ENCODE results near the gene HOXD9.

HOXD9 gene

DNA sequence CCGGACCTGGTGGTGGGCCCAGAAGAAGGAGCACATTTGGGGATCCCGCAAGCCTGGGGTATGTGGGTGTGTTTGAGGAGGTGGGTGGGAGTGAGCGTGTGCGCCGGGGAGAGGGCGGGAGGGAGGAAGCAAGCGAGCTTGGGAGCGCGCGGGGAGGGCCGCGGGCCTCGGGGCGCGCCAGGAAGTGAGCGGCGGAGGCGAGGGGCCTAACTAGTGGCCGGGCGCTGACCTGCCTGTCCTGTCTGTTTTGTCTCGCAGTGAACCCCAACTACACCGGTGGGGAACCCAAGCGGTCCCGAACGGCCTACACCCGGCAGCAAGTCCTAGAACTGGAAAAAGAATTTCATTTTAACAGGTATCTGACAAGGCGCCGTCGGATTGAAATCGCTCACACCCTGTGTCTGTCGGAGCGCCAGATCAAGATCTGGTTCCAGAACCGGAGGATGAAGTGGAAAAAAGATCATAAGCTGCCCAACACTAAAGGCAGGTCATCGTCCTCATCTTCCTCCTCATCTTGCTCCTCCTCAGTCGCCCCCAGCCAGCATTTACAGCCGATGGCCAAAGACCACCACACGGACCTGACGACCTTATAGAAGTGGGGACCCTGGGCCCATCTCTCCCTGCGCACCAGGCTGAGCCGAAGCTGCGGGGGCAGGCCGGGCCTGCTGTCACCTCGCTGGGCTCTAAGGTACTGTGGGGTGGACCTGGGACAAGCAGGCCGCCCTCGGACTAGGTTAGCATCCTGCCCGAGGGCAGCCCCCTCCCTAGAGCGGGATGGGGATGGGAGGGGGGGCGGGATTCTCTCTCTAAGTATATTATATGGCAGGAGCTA, 30.0 kb downstream of the HOXD9 start:
- no peak for DNase-seq (ENCODE audit: low read depth)

DNA sequence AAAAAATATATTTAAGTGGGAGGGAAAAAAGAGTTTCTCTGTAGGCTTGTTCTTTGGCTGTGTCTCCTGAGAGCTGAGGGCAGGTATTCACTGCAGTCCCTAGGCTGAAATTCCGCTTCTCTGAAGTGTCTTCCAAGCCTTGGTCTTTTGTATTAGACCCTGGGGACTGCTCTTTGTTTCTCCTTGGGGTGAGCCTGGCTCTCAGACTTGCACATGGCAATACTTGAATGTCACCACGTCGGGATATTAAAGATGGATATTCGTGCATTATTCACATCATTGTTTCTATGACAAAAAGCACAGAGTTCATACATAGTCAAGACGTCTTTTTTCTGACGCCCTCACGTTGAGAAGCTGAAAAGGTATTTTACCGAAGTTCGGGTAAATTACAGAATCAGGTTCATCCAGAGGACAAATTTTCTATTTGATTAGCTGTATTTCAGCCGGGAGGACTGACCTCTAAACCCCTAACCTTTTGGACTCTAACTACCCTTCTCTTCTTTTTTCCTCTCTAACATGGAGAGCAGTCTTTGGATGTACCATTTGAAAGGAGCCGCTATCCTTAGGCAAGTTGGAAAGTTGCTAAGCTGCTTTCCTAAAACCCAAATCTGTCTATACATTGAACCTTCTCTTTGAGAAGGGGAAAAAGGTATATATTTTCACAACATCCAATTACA, 32.2 kb downstream of the HOXD9 start:
- no peak for DNase-seq (ENCODE audit: low read depth)

DNA sequence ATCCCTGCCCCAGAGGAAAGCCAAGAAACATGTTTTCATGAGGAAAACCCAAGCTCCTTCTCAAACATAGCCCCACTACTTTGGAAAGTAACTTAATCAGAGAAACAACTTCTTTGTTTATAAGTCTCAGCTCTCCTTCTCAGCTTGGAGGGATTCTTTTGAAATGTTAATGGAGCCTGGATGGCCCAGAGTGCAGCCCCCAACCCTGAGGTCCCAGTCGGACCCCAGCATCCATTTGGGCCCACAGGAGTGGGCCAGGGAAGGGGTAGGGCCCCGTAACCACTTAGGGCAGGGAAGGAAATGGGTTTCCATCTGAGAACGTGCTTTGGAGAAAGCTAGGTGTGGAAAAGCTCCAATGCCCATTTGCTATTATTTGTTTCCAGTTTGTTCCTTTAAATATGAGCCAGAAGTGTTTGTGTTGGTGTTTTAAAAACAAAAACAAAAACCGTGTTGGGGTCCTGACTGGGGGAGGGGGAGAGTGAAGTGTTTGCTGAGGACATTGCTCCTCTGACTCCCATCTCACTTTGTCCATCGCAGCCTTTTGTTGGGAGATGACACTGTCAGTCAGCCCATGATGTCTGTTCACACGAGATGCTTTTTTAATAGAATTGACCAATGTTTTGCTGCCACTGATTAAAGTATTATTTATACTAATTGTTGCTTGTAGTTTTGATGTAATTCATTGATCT, 33.0 kb downstream of the HOXD9 start:
- DNase-seq (ENCODE audit: low read depth), result no peak

DNA sequence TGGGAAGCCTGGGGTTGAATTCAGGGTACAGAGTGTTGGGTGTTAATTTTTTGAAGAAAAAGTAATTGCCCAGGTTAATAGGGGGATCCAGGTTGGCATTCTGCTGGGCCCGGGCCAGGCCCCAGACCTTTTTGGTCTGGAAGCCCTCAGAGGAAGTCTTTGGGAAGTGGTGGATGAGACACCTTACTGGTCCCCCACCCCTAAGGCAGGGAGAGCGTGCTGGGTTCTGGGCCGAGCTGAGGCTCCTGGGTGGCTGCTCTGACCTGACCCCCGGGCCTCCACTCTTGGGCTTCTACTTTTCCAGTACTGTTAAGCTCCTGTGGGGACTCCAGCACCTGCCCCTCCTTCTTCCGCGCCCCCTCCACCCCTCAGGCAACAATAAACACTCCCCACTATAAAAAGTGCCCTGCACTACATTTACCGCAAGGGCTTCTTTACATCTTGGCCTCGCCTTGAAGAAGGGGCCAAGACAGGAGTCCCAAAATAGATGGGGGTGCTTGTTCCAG, 33.8 kb downstream of the HOXD9 start:
- DNase-seq (ENCODE audit: low read depth), result no peak

DNA sequence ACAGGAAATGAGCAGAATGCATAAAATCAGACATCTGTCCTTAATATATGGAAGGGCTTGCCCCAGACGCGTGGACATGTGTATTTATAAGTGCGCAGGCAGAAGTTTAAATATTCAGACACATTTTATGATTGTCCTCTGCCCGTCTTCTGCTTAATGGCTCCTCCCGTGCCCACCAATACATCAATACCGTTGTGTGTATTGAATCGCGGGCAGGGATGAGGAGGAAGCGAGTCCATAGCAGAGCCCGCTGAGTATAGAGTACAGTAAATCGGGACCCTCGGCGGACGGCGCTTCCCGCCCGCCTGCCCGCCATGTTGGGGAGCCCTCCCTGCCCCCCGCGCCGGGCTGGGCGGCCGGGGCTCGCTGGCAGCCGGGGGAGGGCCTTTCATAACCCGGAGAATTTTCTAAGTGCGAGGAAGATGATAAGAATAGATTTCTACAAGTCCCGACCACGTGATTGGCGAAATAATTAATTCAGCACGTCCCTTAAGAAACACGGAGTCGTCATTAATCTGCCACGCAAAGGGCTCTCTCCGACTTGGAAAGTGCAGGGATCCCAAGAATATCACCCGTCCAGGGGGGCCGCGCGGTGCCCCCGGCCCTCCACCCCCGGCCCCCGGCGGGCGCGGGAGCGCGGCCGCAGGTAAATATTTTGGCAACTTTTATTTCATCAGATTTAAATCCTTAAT, 34.4 kb downstream of the HOXD9 start, which contains the start of gene HOXD3:
Gene HOXD3, plus strand, starts transcription at position 501 of the 692 bp plus-strand sequence. CDS start 11,808 bp downstream, outside the sequence.
- DNase-seq (ENCODE audit: low read depth), result no peak

DNA sequence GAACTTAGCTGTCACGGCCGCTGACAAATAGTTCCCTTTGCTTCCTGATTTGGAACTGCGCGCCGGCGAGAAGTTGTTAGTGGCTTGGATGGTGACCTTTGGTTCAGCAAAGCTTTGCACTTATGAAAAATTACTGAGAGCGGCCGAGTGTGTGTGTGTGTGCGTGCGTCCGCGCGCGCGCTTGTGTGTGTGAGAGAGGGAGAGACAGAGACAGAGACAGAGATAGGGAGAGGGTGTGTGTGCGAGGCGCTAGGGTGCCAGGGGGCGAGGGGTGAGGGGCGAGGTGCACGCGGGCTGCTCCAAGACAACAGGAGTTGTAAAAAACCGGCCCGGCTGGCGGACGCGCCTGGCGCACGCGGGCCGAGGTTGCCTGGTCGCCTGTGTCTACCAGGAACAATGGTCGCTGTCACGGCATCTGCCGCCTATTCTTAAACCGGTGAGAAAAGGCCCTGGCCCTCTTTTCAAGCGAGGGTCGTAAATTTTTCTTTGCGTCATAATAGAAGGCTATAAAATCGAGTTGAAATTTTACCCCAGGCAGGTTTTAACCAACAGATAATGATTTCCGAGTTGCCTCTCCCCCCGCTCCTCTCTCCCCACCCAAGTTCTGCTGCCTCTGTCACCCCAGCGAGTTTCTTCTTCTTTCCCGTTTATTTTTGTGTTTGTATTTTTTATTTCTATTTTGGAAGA, 35.1 kb downstream of the HOXD9 start:
- no peak for DNase-seq (ENCODE audit: low read depth)

DNA sequence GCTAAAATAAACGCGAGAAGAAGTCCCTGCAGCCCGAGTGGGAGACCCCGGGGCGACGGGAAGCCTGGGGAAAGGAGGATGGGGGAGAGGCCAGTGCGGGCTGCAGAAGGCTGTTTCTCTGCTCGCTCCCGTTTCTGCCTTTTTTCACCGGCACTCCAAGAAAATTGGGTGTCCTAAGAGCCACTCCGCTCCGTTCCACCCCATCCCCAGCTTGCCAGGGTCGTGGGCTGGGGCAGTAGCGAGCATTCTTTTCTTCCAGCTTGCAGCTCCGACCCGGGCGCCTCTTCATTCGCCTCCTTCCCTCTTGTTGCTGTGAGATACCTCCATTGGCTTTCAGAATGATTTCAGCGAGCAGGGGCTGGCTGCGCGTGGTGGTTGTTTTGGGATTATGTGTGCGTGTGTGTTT, 35.7 kb downstream of the HOXD9 start:
- no peak for DNase-seq (ENCODE audit: low read depth)

DNA sequence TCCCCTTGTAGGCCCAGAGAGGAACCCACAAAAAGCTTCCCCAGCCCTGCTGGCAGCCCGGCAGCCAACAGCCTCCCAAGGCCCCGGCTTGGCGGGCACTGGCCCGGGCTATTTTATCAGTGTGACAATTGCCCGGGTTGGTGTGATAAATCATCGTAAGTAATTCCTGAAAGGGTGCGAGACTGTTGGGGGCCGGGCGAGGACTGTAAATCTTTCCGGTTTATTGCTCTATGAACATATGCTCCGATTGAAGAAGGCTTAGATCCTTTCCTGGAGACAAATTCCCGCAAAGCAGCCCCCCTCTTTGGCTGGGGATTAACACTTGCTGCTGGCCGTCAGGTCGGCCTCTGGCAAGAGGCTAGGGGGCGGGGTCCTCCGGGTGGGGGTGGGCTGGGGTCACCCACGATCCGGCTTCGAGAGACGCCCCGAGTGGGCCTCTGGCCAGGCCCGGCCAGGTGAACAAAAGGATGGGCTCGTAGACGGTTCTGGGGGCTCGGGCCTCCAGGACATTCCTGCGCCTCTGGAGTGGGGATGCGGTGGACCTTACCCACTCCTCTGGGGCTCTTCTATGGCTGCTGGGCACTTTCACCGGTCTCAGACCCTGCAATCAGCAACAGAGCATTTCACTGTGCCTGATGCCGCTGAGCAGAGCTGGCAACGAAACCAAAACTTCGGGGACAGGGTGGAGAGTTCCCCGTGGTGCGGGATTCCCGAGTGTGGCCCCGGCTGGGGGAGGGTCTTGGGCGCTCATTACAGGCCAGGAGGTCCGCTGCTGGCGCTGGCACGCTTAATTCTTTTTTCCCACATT, 36.5 kb downstream of the HOXD9 start:
- DNase-seq (ENCODE audit: low read depth), result no peak

DNA sequence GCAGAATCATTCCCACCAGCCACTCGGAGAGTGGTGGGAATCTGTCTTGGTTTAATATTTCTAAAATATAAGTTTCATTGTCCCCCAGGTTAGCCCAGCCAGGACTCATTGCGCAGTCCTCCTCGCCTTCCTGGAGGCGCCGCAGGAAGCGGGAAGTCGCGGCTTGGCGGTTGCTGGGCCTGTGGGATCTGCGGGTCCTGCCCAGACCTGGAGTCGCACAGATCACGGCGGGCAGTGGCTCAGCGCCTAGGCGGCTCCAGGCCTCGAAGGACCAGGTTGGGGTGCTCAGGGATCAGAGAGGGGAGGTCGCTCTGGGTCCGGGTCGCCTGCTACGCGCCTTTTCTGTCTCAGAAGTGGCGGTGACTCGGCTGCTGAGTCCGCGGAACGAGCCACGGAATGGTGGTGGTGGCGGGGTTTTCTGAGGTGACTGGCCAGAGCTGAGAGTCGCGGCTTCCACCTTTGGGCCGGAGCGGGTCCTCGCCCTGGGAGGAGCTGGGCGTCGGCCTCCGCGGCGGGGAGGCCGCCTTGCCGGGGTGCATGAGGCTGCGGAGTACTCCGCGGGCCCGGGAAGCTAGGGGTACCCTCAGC, 37.2 kb downstream of the HOXD9 start:
- DNase-seq (ENCODE audit: low read depth), result no peak

DNA sequence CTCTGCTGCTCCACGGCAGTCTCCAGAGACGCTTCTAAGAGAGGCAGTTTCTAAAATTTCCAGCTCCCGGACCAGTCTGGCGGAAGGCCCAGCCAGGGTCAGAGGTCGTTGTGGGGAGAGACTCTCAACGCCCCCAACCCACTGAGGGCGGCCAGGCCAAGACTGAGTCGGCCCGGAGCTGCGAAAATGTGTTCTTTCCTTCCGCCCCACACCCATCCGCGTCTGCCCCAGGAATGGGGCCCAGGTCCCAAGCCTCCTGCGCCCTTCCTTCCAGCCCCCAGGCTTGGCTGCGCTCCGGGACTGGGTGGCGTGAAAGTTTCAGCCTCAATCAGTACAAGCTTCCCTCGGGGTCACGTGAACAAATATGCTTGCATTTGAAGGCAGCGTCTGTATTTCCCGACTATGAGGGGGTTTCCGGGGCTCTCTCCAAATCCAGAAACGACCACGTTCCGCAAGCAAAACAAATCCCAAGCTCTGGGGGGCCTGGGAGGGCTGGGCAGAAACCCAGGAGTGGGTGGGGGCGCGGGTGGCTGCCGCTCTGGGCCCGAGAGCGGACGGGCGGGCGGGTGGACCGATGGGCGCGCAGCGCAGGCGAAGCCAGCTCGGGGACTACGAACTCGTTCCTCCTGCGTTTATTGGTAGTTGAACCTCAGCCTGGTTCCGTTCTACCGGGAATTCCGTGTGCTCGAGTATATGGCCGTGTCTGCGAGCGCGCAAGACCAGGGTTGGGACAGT, 37.9 kb downstream of the HOXD9 start:
- DNase-seq (ENCODE audit: low read depth), result no peak

DNA sequence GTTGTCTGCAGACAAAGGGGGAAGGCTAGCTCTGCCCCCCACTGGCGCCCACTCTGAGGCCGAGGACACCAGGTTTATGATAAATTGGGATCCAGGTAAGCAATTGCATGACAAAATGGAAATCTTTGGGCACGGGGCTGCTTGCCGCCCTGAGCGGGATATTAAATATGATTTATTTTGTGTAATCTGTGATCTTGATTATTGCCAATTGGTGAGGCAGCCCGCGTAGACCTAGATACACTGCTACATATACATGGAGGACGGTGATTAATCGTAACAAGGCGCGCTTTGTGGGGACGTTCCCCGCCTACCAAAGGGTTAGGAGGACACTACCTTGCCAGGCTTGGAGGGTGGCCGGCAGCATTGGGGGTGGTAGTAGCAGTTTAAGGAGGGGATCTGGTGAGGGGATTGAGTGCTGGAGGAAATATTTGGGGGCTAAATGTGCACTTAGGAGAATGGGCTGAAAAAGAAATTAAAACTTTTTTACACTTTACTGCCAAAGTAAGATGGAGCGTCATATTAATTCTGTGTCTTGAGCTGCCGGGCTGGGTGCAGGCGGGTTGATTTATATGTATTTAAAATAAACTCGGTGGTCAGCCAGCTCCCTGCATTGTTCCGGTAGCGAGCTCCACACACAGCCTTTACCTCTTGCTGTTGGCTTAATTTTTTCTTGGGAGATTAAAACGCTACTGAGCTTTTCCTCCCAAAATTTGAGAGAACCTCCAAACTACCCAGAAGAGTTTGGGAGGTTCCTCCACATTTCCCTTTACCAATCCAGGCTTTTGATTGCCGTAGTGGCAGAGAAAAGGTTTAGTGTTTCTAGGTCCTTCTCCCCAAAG, 38.7 kb downstream of the HOXD9 start:
- no peak for DNase-seq (ENCODE audit: low read depth)

DNA sequence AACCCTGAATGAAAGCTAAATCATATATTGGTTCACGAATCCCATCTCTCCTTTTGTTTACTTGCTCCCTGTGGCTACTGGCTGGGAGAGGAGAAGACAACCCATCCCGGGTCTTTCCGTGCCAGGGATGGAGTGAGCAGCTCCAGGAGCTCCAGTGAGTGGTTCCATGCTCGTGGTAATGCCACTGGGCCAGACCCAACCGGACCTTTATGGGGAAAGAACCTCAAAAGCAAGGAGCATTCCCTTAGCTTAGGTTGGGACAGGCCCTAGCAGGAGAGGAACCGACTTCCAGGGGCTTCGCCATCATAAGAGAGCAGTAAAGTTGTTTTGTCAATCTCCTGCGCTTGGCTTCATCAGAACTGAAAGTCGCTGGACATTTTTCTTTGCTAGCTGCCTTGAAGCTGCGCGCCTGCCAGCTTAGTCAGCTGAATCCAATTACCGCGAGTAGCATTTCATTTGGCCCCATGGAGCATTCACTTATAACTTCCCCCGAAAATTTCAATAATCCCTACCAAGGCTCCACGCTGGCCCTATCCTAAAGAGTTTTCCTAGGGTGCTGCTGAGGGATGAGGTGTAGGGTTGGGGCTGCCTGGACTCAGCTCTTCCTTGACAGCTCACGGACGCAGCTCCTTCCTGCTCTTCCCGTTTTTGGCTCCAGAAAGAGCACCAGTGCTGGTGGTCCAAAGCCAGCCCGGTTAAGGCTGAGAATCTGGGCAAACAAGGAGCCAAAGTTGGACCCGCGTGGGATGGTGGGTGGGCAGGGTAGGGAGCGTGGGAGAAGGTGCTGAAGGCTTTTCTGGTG, 39.5 kb downstream of the HOXD9 start:
- DNase-seq (ENCODE audit: low read depth), result no peak

DNA sequence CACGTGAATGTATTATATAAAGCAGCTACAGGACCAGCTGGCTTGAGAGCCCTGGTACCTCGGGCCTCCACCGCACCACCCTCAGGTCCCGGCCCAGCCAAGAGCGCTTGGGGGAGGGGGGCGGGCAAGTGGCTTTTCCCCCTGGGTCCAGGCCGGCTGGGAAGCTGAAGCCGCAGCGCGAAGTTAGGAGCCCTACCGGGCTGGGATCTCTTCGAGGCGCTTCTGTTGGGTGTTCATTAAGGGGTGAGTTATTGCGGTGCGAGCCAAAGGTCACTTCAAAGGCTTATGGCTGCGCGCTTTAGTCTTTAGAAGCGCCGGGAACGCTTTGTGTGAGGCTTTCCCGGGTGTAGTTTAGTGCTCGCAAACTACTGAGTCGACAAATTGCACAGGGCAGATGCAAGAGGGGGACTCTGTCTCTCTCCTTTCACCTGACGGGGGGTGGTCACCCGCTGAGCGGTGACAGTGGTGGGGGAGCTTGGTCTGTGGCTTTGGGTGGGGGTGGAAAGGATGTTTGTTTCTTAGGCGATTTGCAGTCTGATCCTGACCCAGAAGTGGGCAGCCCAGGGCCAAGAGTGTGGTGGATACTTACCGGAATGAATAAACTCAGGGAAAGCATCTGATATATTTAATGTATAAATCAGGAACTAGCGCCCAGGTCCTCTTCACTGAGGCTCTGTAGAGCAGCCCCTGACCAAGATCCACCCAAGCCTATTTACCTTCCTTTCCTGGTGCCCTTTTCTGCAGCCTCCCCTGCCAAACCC, 40.6 kb downstream of the HOXD9 start:
- no peak for DNase-seq (ENCODE audit: low read depth)

DNA sequence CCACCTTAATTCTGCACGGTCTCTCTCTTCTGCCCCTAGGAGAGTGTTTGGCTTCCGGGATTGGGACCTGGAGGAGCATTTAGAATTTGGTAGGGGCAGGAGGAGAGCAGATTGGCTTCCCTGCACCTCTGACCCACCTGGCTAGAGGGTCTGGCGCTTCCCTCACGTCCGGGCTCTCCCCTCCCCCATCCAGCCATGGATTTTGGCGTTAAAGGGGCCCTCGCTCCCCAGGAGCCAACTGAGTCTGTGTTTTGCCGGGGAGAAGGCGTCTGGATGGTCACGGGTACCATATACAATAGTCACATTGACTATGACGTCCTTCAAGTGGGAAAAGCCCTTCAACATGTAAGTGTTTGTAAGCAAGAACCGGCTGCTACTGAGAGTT, 41.1 kb downstream of the HOXD9 start:
- DNase-seq (ENCODE audit: low read depth), result no peak

DNA sequence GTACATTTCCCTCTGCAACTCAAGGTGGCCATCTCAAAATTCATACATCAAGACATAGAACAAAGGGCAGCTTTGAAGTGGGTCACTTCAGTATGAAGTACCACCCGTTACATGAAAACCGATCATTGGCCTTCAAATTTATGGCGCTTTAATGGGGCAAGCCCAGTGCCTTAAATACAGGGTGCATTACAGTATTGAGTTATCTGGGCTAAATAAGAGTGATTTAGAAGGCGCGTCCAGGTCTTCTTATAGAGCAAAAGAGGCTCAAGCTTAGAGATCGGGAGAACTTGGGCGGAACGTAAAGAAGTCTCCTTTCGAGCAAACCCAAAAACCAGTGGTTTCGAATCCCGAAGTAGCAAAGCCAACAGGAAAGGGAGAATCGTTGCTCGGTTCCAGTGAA, 41.7 kb downstream of the HOXD9 start:
- DNase-seq (ENCODE audit: low read depth), result no peak

DNA sequence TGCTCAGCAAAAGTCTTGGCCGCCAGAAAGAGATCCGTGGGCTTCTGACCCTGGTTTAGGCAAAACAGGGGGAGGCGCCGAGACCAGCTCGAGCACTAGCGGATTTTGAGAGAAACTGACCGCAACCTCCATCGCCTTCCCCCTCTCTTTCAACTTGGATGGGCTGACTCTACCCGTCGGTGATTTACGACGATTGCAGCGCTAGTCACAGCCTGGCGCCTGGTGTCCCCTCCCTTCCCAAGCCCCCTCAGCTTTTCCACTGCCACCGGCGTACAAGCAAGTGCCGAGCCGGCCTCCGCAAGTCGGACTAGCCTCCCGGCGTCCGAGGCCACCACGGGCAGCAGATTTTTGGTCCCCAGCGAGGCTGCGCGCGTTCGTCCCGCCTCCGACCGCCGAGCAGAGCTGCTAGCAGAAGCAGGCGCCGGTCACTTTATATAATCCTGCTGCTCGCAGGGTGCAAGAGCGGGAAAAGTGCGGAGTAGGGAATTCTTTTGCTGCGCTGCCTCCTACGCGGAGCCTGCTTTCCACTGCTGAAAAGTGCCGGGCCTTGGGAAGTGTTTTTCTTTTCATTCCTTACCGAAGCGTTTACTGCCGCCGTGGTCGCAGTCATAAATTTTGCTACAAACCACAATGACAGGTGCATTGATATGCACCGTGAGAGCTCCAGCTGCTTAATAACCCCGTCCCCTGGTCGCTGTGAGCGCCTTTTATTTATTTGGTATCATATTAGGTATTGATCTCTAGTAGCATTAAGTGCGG, 42.3 kb downstream of the HOXD9 start:
- DNase-seq (ENCODE audit: low read depth), result no peak

Measured in stimulated activated CD8-positive, alpha-beta memory T cell treated with anti-CD3 and anti-CD28 coated beads, Interleukin-15, amount 100 ng/mL, for 24 hours (primary cell).